ENCODE data around the gene TBC1D10B.

TBC1D10B gene

DNA sequence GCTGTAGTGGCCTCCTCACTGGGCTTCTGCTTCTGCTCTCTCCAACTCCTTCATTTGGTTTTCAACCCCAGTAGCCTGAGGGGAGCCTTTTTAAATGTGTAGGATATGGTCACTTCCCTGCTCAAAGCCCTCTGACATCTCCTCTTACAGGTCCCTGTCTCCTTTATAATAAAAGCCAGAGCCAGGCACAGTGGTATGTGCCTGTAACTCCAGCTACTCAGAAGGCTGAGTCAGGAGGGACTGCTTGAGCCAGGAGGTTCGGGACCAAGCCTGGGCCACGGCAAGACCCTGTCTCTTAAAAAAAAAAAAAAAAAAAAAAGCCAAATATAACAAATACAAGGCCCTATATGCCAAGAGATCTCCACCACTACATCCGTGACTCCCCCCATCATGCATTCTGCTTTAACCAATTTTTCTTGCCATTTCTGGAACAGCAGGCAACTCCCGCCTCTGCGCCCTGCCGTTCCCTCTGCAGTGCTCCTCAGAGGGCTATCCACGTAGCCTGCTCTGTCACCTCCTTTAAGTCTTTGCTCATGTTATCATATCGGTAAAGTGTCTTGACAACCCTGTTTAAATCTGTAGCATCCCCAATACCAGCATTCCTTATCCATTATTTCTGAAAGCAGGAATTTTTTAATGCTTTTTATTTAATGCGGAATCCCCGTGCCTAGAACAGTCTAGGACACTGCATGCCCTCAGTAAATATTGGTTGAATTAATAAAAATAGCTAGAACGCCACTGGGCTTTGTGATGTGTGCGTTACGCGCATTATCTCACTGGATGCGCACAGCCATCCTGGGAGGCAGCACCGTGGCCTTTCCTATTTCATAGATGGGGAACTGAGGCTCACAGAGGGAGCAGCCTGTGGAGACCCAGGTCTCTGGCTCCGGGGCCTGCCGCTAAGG lies 46.6 kb upstream of the TBC1D10B start:
- DNase-seq (ENCODE audit: low read depth in 1 of 2, low spot score in 1 of 2) = no peak
- Histone ChIP-seq H3K27me3 (ENCODE audit: insufficient read depth, poor library complexity, severe bottlenecking) (no peaks in the 10 kb centered on the region), H3K4me3 (replicated peaks; ENCODE audit: insufficient read depth, low read length) (peak overlapping the region; percentile 52), H3K27ac (replicated peaks) (no peak overlapping the region)
- TF ChIP-seq POLR2AphosphoS5 (IDR thresholded peaks at IDR 0.05; ENCODE audit: low read depth) (no peak), GABPA (IDR thresholded peaks at IDR 0.05; ENCODE audit: low read depth) (no peak), SPI1 (IDR thresholded peaks at IDR 0.05; ENCODE audit: borderline replicate concordance, low read depth) (no peak)
- TF ChIP-seq, protein P1, sequence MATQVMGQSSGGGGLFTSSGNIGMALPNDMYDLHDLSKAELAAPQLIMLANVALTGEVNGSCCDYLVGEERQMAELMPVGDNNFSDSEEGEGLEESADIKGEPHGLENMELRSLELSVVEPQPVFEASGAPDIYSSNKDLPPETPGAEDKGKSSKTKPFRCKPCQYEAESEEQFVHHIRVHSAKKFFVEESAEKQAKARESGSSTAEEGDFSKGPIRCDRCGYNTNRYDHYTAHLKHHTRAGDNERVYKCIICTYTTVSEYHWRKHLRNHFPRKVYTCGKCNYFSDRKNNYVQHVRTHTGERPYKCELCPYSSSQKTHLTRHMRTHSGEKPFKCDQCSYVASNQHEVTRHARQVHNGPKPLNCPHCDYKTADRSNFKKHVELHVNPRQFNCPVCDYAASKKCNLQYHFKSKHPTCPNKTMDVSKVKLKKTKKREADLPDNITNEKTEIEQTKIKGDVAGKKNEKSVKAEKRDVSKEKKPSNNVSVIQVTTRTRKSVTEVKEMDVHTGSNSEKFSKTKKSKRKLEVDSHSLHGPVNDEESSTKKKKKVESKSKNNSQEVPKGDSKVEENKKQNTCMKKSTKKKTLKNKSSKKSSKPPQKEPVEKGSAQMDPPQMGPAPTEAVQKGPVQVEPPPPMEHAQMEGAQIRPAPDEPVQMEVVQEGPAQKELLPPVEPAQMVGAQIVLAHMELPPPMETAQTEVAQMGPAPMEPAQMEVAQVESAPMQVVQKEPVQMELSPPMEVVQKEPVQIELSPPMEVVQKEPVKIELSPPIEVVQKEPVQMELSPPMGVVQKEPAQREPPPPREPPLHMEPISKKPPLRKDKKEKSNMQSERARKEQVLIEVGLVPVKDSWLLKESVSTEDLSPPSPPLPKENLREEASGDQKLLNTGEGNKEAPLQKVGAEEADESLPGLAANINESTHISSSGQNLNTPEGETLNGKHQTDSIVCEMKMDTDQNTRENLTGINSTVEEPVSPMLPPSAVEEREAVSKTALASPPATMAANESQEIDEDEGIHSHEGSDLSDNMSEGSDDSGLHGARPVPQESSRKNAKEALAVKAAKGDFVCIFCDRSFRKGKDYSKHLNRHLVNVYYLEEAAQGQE (IDR thresholded peaks at IDR 0.05; ENCODE audit: insufficient replicate concordance, low read depth) = no peak
- TF ChIP-seq, protein P2, sequence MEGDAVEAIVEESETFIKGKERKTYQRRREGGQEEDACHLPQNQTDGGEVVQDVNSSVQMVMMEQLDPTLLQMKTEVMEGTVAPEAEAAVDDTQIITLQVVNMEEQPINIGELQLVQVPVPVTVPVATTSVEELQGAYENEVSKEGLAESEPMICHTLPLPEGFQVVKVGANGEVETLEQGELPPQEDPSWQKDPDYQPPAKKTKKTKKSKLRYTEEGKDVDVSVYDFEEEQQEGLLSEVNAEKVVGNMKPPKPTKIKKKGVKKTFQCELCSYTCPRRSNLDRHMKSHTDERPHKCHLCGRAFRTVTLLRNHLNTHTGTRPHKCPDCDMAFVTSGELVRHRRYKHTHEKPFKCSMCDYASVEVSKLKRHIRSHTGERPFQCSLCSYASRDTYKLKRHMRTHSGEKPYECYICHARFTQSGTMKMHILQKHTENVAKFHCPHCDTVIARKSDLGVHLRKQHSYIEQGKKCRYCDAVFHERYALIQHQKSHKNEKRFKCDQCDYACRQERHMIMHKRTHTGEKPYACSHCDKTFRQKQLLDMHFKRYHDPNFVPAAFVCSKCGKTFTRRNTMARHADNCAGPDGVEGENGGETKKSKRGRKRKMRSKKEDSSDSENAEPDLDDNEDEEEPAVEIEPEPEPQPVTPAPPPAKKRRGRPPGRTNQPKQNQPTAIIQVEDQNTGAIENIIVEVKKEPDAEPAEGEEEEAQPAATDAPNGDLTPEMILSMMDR (IDR thresholded peaks at IDR 0.05; ENCODE audit: insufficient read depth, low read length) = no peak

DNA sequence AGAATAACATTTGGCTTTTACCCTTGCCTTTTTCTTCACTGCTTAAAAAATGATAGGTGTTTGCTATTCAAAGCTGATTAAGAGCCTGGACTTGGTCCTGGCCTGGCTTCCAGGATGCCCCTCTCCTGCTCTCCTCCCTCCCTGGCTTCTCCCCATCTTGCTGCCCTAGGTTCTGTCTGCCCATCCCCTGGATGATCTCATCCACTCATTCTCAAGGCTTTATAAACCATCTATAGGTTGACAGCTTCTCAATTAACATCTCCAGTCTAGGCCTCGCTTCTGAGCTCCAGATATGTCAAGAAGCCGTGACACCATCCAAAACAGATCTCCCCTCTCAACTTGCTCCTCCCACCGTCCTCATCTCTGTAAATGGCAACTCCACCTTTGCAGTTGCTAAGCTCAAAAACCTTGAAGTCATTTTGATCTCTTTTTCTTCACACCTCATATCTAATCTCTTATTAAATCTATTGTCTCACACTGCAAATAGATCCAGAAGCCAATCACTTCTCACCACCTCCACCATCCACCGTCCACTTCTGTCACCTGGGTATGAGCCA lies 45.8 kb upstream of the TBC1D10B start:
- TF ChIP-seq SPI1 (IDR thresholded peaks at IDR 0.05; ENCODE audit: borderline replicate concordance, low read depth) = no peak
- no peak overlapping the region for H3K27ac ChIP-seq (replicated peaks)
- H3K27me3 ChIP-seq (ENCODE audit: insufficient read depth, poor library complexity, severe bottlenecking) = no peaks in the 10 kb centered on the region
- no peak for DNase-seq (ENCODE audit: low read depth in 1 of 2, low spot score in 1 of 2)
- H3K4me3 ChIP-seq (replicated peaks; ENCODE audit: insufficient read depth, low read length) = no peak overlapping the region

DNA sequence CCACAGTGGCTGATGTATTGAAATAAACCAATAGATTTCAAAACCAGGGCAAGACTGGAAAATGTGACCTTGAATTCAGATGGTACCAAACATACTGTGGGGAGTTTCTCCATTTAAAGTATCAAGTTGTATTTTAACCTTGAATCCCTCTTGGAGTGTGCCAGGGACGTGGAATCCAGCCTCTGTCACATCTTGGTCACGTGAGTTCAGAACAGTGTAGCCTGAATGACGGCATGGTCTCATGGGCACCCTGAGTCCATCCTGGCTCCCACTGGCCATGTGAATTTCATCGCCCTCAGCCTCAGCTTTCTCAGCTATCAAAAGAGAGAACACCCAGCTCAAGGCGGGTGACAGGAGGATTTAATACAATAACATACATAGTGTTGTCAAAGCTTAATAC lies 43.9 kb upstream of the TBC1D10B start:
- TF ChIP-seq POLR2AphosphoS5 (IDR thresholded peaks at IDR 0.05; ENCODE audit: low read depth) (no peak), GABPA (IDR thresholded peaks at IDR 0.05; ENCODE audit: low read depth) (no peak), SPI1 (IDR thresholded peaks at IDR 0.05; ENCODE audit: borderline replicate concordance, low read depth) (no peak)
- TF ChIP-seq, protein P2 (IDR thresholded peaks at IDR 0.05; ENCODE audit: insufficient read depth, low read length) = no peak
- TF ChIP-seq, protein P1 (IDR thresholded peaks at IDR 0.05; ENCODE audit: insufficient replicate concordance, low read depth) = no peak
- H3K27ac ChIP-seq (replicated peaks) = no peak overlapping the region
- H3K27me3 ChIP-seq (ENCODE audit: insufficient read depth, poor library complexity, severe bottlenecking) = no peaks in the 10 kb centered on the region
- H3K4me3 ChIP-seq (replicated peaks; ENCODE audit: insufficient read depth, low read length) = no peak overlapping the region
- DNase-seq (ENCODE audit: low read depth in 1 of 2, low spot score in 1 of 2) = no peak

DNA sequence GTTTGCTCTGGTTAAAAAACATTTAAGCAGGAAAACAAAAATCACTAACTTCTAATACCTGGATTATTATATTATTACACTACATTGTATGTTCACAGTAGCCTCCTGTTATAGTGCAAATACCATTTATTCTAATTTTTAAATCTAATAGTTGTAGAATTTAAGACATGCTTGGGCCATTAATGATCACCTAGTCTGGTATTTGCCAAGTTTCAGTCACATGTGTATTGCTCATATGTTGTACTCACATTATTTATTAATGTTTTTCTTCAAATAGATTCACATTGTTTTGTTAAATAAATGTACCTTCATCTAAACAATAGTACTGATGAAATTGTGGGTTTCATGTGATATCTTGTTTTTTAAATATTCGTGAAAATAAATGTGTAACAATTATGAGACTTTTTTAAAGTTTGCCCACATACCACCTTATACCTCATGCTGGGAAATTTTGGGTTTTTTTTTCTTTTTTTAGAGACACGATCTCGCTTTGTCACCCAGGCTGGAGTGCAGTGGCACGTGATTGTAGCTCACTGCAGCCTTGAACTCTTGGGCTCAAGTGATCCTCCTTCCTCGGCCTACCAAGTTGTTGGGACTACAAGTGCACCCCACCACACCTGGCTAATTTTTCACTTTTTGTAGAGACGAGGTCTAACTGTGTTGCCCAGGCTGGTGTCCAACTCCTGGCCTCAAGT lies 43.0 kb upstream of the TBC1D10B start:
- no peak for TF ChIP-seq POLR2AphosphoS5 (IDR thresholded peaks at IDR 0.05; ENCODE audit: low read depth)
- no peak for TF ChIP-seq GABPA (IDR thresholded peaks at IDR 0.05; ENCODE audit: low read depth)
- no peak for TF ChIP-seq SPI1 (IDR thresholded peaks at IDR 0.05; ENCODE audit: borderline replicate concordance, low read depth)
- TF ChIP-seq, protein P1 (IDR thresholded peaks at IDR 0.05; ENCODE audit: insufficient replicate concordance, low read depth) = no peak
- TF ChIP-seq, protein P2 (IDR thresholded peaks at IDR 0.05; ENCODE audit: insufficient read depth, low read length) = no peak
- H3K27me3 ChIP-seq (ENCODE audit: insufficient read depth, poor library complexity, severe bottlenecking) = no peaks in the 10 kb centered on the region
- no peak overlapping the region for H3K4me3 ChIP-seq (replicated peaks; ENCODE audit: insufficient read depth, low read length)
- DNase-seq (ENCODE audit: low read depth in 1 of 2, low spot score in 1 of 2) = no peak
- H3K27ac ChIP-seq (replicated peaks) = no peak overlapping the region

Measured in HL-60 (cell line).